Measurements from ENCODE around the gene IRF2.

Gene IRF2

GRCh38 chr4:184368731-184369130 is 105.6 kb downstream of the IRF2 start:
- TF ChIP-seq CTCF (conservative IDR thresholded peaks at IDR 0.05) (no peak), ZFX (IDR thresholded peaks at IDR 0.05) (no peak)

GRCh38 chr4:184368290-184368689 is 106.1 kb downstream of the IRF2 start:
- TF ChIP-seq CTCF (conservative IDR thresholded peaks at IDR 0.05) (no peak), ZFX (IDR thresholded peaks at IDR 0.05) (no peak)
- H3K27ac ChIP-seq: no peak overlapping the region

More at GRCh38 chr4:184368731-184369130, 105.6 kb downstream of the IRF2 start:
- no peak overlapping the region for H3K27ac ChIP-seq

GRCh38 chr4:184364100-184364921 is 110.0 kb downstream of the IRF2 start:
- TF ChIP-seq CTCF (conservative IDR thresholded peaks at IDR 0.05) (no peak), ZFX (IDR thresholded peaks at IDR 0.05) (no peak)
- H3K27ac ChIP-seq: no peak overlapping the region

- H3K27ac ChIP-seq: no peak overlapping the region
- no peak for TF ChIP-seq ZFX (IDR thresholded peaks at IDR 0.05)
- TF ChIP-seq CTCF (conservative IDR thresholded peaks at IDR 0.05): no peak
These were observed 111.1 kb downstream of the IRF2 start for GRCh38 chr4:184363258-184363657.

- no peak overlapping the region for H3K27ac ChIP-seq
- TF ChIP-seq CTCF (conservative IDR thresholded peaks at IDR 0.05) (no peak), ZFX (IDR thresholded peaks at IDR 0.05) (no peak)
These were observed 112.0 kb downstream of the IRF2 start for GRCh38 chr4:184362396-184362795.

- TF ChIP-seq ZFX (IDR thresholded peaks at IDR 0.05) (no peak), CTCF (conservative IDR thresholded peaks at IDR 0.05) (no peak)
These were observed 112.9 kb downstream of the IRF2 start for GRCh38 chr4:184361443-184361842.

GRCh38 chr4:184359888-184360287 is 114.5 kb downstream of the IRF2 start:
- TF ChIP-seq CTCF (conservative IDR thresholded peaks at IDR 0.05) (no peak), ZFX (IDR thresholded peaks at IDR 0.05) (no peak)
- no peak overlapping the region for H3K27ac ChIP-seq

More at GRCh38 chr4:184361443-184361842, 112.9 kb downstream of the IRF2 start:
- no peak overlapping the region for H3K27ac ChIP-seq

Measured in C4-2B (cell line).